Measurements from ENCODE around the gene TSEN2. TPM values are rescaled to one million over a fixed set of nuclear protein-coding genes. Genes with fewer than 3 reads are reported as not detected.

Gene TSEN2
- 10 to 100 TPM in 2 of 4 donors, 1 to 10 TPM in 2; 4.6 to 14.8 (median 8.5) TPM for polyA plus RNA-seq
- long read RNA-seq, donor 1 = 0 reads
- long read RNA-seq, donor 2 = 0 reads
- long read RNA-seq, donor 3, partial matches to known transcripts = 0 of 1 reads
- long read RNA-seq, donor 3, other reads (novel, unspliced or antisense) = 0 of 1 reads
- long read RNA-seq, donor 4 = 0 reads
- long read RNA-seq, donor 5 = 0 reads
- long read RNA-seq, donor 6 = 0 reads
- long read RNA-seq, donor 7 = 0 reads
- long read RNA-seq, donor 8 = 0 reads
- long read RNA-seq, donor 9 = 0 reads
- long read RNA-seq, donor 10 = 0 reads

GRCh38 chr3:12484198-12484982 lies at the start of gene TSEN2:
Gene TSEN2 (plus strand): TSS chr3:12484480. CDS start chr3:12489801, 5,321 bp downstream.
- Histone ChIP-seq H3K27me3 (ENCODE audit: control insufficient read depth in 3 of 3, insufficient read depth in 3 of 3, low read length in 3 of 3) (no peaks in the 10 kb centered on the region), H3K4me3 (ENCODE audit: low read depth in 1 of 3, low read length in 3 of 3) (peak within 1 kb of the TSS; percentile 57 to 81 (median 64)), H3K9me3 (ENCODE audit: control insufficient read depth in 2 of 2, insufficient read depth in 1 of 2, low read depth in 1 of 2, low read length in 1 of 2) (no peaks in the 10 kb centered on the region), H3K4me1 (ENCODE audit: control insufficient read depth in 3 of 3, insufficient read depth in 2 of 3, low read depth in 1 of 3, low read length in 2 of 3) (peaks cover 1 to 46% (median 9%) of the 10 kb centered on the region in 3 donors), H3K27ac (ENCODE audit: low read depth in 1 of 3, low read length in 2 of 3) (peak within 1 kb of the TSS; percentile 72 to 86 (median 83)), H3K36me3 (ENCODE audit: control insufficient read depth in 3 of 3, insufficient read depth in 2 of 3, low read depth in 1 of 3, low read length in 3 of 3) (peaks cover 0 to 3% (median 0%) of the 10 kb centered on the region in 3 donors)
- 0% methylated on average over 67 to 69 of the region's 69 CpGs for WGBS, 3 donors
- DNase-seq = peak; percentile 95 to 99
- FAIRE-seq = no peak

GRCh38 chr3:12436514-12437220 lies 47.6 kb upstream of the TSEN2 start:
- DNase-seq = no peak
- no peak overlapping the region for H3K4me3 ChIP-seq (ENCODE audit: low read depth in 1 of 3, low read length in 3 of 3)
- WGBS, 3 donors = 72 to 91% (median 81%) methylated on average over 12 of the region's 12 CpGs
- H3K27me3 ChIP-seq (ENCODE audit: control insufficient read depth in 3 of 3, insufficient read depth in 3 of 3, low read length in 3 of 3) = peaks cover 0 to 4% (median 0%) of the 10 kb centered on the region in 3 donors
- H3K36me3 ChIP-seq (ENCODE audit: control insufficient read depth in 3 of 3, insufficient read depth in 2 of 3, low read depth in 1 of 3, low read length in 3 of 3) = peaks cover 0 to 13% (median 2%) of the 10 kb centered on the region in 3 donors
- peaks cover 0 to 8% (median 0%) of the 10 kb centered on the region in 3 donors for H3K4me1 ChIP-seq (ENCODE audit: control insufficient read depth in 3 of 3, insufficient read depth in 2 of 3, low read depth in 1 of 3, low read length in 2 of 3)
- H3K9me3 ChIP-seq (ENCODE audit: control insufficient read depth in 2 of 2, insufficient read depth in 1 of 2, low read depth in 1 of 2, low read length in 1 of 2) = no peaks in the 10 kb centered on the region
- no peak for FAIRE-seq
- no peak overlapping the region for H3K27ac ChIP-seq (ENCODE audit: low read depth in 1 of 3, low read length in 2 of 3)

DNA sequence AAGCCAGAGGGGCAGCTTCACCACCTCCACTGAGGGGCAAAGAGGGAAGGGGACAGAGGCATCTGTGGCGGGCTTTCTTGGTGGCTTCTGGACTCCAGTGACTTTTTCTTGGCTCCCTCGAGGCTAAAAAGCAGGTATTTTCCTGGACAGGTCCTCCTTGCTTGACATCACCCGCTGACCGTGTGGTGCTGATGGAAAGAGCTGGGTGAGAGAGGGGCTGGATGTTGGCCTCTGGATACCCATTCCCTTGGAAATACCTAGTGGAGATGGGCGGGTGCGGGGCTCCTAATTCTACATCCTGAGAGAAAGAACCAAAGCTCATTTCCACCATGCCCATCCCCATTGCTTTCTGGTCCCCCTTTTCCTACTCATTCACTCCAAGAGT lies 47.1 kb upstream of the TSEN2 start:
- WGBS, 3 donors = 92 to 99% (median 99%) methylated on average over 6 of the region's 6 CpGs
- peaks cover 0 to 7% (median 0%) of the 10 kb centered on the region in 3 donors for H3K27me3 ChIP-seq (ENCODE audit: control insufficient read depth in 3 of 3, insufficient read depth in 3 of 3, low read length in 3 of 3)
- H3K27ac ChIP-seq (ENCODE audit: low read depth in 1 of 3, low read length in 2 of 3) = no peak overlapping the region
- peaks cover 0 to 8% (median 0%) of the 10 kb centered on the region in 3 donors for H3K4me1 ChIP-seq (ENCODE audit: control insufficient read depth in 3 of 3, insufficient read depth in 2 of 3, low read depth in 1 of 3, low read length in 2 of 3)
- no peak overlapping the region for H3K4me3 ChIP-seq (ENCODE audit: low read depth in 1 of 3, low read length in 3 of 3)
- FAIRE-seq (no peak), DNase-seq (no peak)
- peaks cover 0 to 12% (median 2%) of the 10 kb centered on the region in 3 donors for H3K36me3 ChIP-seq (ENCODE audit: control insufficient read depth in 3 of 3, insufficient read depth in 2 of 3, low read depth in 1 of 3, low read length in 3 of 3)
- H3K9me3 ChIP-seq (ENCODE audit: control insufficient read depth in 2 of 2, insufficient read depth in 1 of 2, low read depth in 1 of 2, low read length in 1 of 2) = no peaks in the 10 kb centered on the region

GRCh38 chr3:12437861-12438260 lies 46.4 kb upstream of the TSEN2 start:
- 92 to 94% (median 93%) methylated on average over 13 of the region's 13 CpGs for WGBS, 3 donors
- Histone ChIP-seq H3K36me3 (ENCODE audit: control insufficient read depth in 3 of 3, insufficient read depth in 2 of 3, low read depth in 1 of 3, low read length in 3 of 3) (peaks cover 0 to 12% (median 2%) of the 10 kb centered on the region in 3 donors), H3K27ac (ENCODE audit: low read depth in 1 of 3, low read length in 2 of 3) (no peak overlapping the region), H3K9me3 (ENCODE audit: control insufficient read depth in 2 of 2, insufficient read depth in 1 of 2, low read depth in 1 of 2, low read length in 1 of 2) (no peaks in the 10 kb centered on the region), H3K4me3 (ENCODE audit: low read depth in 1 of 3, low read length in 3 of 3) (no peak overlapping the region), H3K4me1 (ENCODE audit: control insufficient read depth in 3 of 3, insufficient read depth in 2 of 3, low read depth in 1 of 3, low read length in 2 of 3) (peaks cover 0 to 8% (median 0%) of the 10 kb centered on the region in 3 donors), H3K27me3 (ENCODE audit: control insufficient read depth in 3 of 3, insufficient read depth in 3 of 3, low read length in 3 of 3) (peaks cover 0 to 7% (median 0%) of the 10 kb centered on the region in 3 donors)
- FAIRE-seq (no peak), DNase-seq (no peak)

- Histone ChIP-seq H3K27ac (ENCODE audit: low read depth in 1 of 3, low read length in 2 of 3) (no peak overlapping the region), H3K4me3 (ENCODE audit: low read depth in 1 of 3, low read length in 3 of 3) (no peak overlapping the region), H3K27me3 (ENCODE audit: control insufficient read depth in 3 of 3, insufficient read depth in 3 of 3, low read length in 3 of 3) (peaks cover 0 to 7% (median 0%) of the 10 kb centered on the region in 3 donors), H3K9me3 (ENCODE audit: control insufficient read depth in 2 of 2, insufficient read depth in 1 of 2, low read depth in 1 of 2, low read length in 1 of 2) (no peaks in the 10 kb centered on the region), H3K4me1 (ENCODE audit: control insufficient read depth in 3 of 3, insufficient read depth in 2 of 3, low read depth in 1 of 3, low read length in 2 of 3) (peaks cover 0 to 11% (median 0%) of the 10 kb centered on the region in 3 donors), H3K36me3 (ENCODE audit: control insufficient read depth in 3 of 3, insufficient read depth in 2 of 3, low read depth in 1 of 3, low read length in 3 of 3) (peaks cover 0 to 11% (median 2%) of the 10 kb centered on the region in 3 donors)
- WGBS, 3 donors = 78 to 87% (median 83%) methylated on average over 4 of the region's 4 CpGs
- FAIRE-seq (no peak), DNase-seq (no peak)
Measured at GRCh38 chr3:12438318-12438717, 46.0 kb upstream of the TSEN2 start.

GRCh38 chr3:12439161-12439940 lies 44.9 kb upstream of the TSEN2 start:
- DNase-seq (peak; percentile 49 to 78), FAIRE-seq (no peak)
- peaks cover 0 to 5% (median 0%) of the 10 kb centered on the region in 3 donors for H3K27me3 ChIP-seq (ENCODE audit: control insufficient read depth in 3 of 3, insufficient read depth in 3 of 3, low read length in 3 of 3)
- no peak overlapping the region for H3K27ac ChIP-seq (ENCODE audit: low read depth in 1 of 3, low read length in 2 of 3)
- no peaks in the 10 kb centered on the region for H3K9me3 ChIP-seq (ENCODE audit: control insufficient read depth in 2 of 2, insufficient read depth in 1 of 2, low read depth in 1 of 2, low read length in 1 of 2)
- H3K4me3 ChIP-seq (ENCODE audit: low read depth in 1 of 3, low read length in 3 of 3) = no peak overlapping the region
- H3K4me1 ChIP-seq (ENCODE audit: control insufficient read depth in 3 of 3, insufficient read depth in 2 of 3, low read depth in 1 of 3, low read length in 2 of 3) = peaks cover 0 to 22% (median 0%) of the 10 kb centered on the region in 3 donors
- 31 to 66% (median 51%) methylated on average over 11 of the region's 11 CpGs for WGBS, 3 donors
- H3K36me3 ChIP-seq (ENCODE audit: control insufficient read depth in 3 of 3, insufficient read depth in 2 of 3, low read depth in 1 of 3, low read length in 3 of 3) = peaks cover 0 to 5% (median 0%) of the 10 kb centered on the region in 3 donors

GRCh38 chr3:12440927-12441714 lies 43.2 kb upstream of the TSEN2 start:
- Histone ChIP-seq H3K9me3 (ENCODE audit: control insufficient read depth in 2 of 2, insufficient read depth in 1 of 2, low read depth in 1 of 2, low read length in 1 of 2) (no peaks in the 10 kb centered on the region), H3K4me1 (ENCODE audit: control insufficient read depth in 3 of 3, insufficient read depth in 2 of 3, low read depth in 1 of 3, low read length in 2 of 3) (peaks cover 0 to 36% (median 3%) of the 10 kb centered on the region in 3 donors), H3K27ac (ENCODE audit: low read depth in 1 of 3, low read length in 2 of 3) (no peak overlapping the region), H3K27me3 (ENCODE audit: control insufficient read depth in 3 of 3, insufficient read depth in 3 of 3, low read length in 3 of 3) (peaks cover 0 to 5% (median 0%) of the 10 kb centered on the region in 3 donors), H3K4me3 (ENCODE audit: low read depth in 1 of 3, low read length in 3 of 3) (no peak overlapping the region), H3K36me3 (ENCODE audit: control insufficient read depth in 3 of 3, insufficient read depth in 2 of 3, low read depth in 1 of 3, low read length in 3 of 3) (no peaks in the 10 kb centered on the region)
- no peak for DNase-seq
- 64 to 87% (median 83%) methylated on average over 21 of the region's 21 CpGs for WGBS, 3 donors
- FAIRE-seq = no peak

All from small intestine (tissue), 16 donors.